Type B pancreatic cell (in vitro differentiated cells): ENCODE results near the gene DOCK1. TPM values are rescaled to one million over a fixed set of nuclear protein-coding genes. Genes with fewer than 3 reads are reported as not detected.

Experiments used
- DNase-seq: peaks from one replicate; pipeline ENCODE4 v3.0.0; 2021; ENCODE audit warnings: mixed read lengths; ENCODE audit not compliant: unreplicated experiment; ENCODE audit errors: extremely low spot score
- H3K27ac Mint-ChIP-seq: 2 replicates; pipeline ENCODE4 v1.8.0; 2021; ENCODE audit warnings: mild to moderate bottlenecking, mixed read lengths
- H3K27me3 Mint-ChIP-seq: 2 replicates; pipeline ENCODE4 v1.8.0; 2021; ENCODE audit warnings: mixed read lengths
- H3K36me3 Mint-ChIP-seq: 2 replicates; pipeline ENCODE4 v1.8.0; 2021; ENCODE audit warnings: mixed read lengths
- H3K4me1 Mint-ChIP-seq: one replicate; pipeline ENCODE4 v1.8.0; 2021; ENCODE audit warnings: mixed read lengths; ENCODE audit not compliant: unreplicated experiment
- H3K4me3 Mint-ChIP-seq: 2 replicates; pipeline ENCODE4 v1.8.0; 2021; ENCODE audit warnings: mild to moderate bottlenecking, mixed read lengths
- H3K9me3 Mint-ChIP-seq: 2 replicates; pipeline ENCODE4 v1.8.0; 2021; ENCODE audit warnings: mixed read lengths
- CTCF ChIP-seq: fragments of 200-600 bp; sonication (generic); conservative IDR thresholded peaks from 2 replicates; pipeline ENCODE4 v1.5.0; 2021; ENCODE audit warnings: antibody characterized with exemption, mild to moderate bottlenecking
- total RNA-seq: library from RNA; stranded (reverse); gene quantifications from 2 replicates; pipeline ENCODE4 v1.2.1, GENCODE V29; 2021; ENCODE audit warnings: low replicate concordance

DOCK1 gene
- total RNA-seq, 1 donor from 2014 or later: 67.4 TPM

- Mint-ChIP-seq H3K4me1 (peaks cover 6% of the 10 kb centered on the region), H3K27ac (no peak overlapping the region), H3K9me3 (no peaks in the 10 kb centered on the region), H3K4me3 (no peak overlapping the region), H3K27me3 (no peaks in the 10 kb centered on the region), H3K36me3 (no peaks in the 10 kb centered on the region)
- DNase-seq: no peak
- TF ChIP-seq CTCF: no peak
Observed at GRCh38 chr10:127154831-127155620, 249.8 kb downstream of the DOCK1 start.

DNA sequence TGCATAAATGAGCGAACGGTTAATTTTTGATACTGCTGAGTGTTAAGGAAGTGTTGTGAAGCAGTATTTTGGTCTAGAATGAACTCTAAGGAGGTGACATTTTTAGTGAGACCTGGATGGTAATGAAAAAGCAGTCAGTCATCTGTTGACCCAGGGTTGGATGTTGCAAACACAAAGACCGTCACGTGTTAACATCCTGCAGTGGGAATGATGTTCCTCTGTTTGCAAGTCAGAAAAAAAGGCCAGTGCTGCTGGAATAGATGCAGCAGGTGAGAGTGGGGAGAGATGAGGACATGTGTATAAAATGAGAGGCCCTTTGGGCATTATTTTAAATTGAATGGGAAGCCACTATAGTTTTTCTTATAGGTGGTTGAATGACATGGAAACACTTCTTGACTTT is 251.9 kb downstream of the DOCK1 start:
- no peak for TF ChIP-seq CTCF
- H3K4me3 Mint-ChIP-seq: no peak overlapping the region
- H3K36me3 Mint-ChIP-seq: no peaks in the 10 kb centered on the region
- no peak for DNase-seq
- H3K27me3 Mint-ChIP-seq: no peaks in the 10 kb centered on the region
- no peaks in the 10 kb centered on the region for H3K9me3 Mint-ChIP-seq
- peaks cover 4% of the 10 kb centered on the region for H3K4me1 Mint-ChIP-seq
- no peak overlapping the region for H3K27ac Mint-ChIP-seq

GRCh38 chr10:127157506-127158200 is 252.4 kb downstream of the DOCK1 start:
- TF ChIP-seq CTCF: no peak
- H3K4me3 Mint-ChIP-seq: no peak overlapping the region
- H3K36me3 Mint-ChIP-seq: no peaks in the 10 kb centered on the region
- peaks cover 4% of the 10 kb centered on the region for H3K4me1 Mint-ChIP-seq
- no peak for DNase-seq
- no peaks in the 10 kb centered on the region for H3K27me3 Mint-ChIP-seq
- H3K27ac Mint-ChIP-seq: no peak overlapping the region
- no peaks in the 10 kb centered on the region for H3K9me3 Mint-ChIP-seq

- TF ChIP-seq CTCF: no peak
- no peak for DNase-seq
- H3K4me1 Mint-ChIP-seq: peaks cover 12% of the 10 kb centered on the region
- H3K36me3 Mint-ChIP-seq: no peaks in the 10 kb centered on the region
- H3K9me3 Mint-ChIP-seq: no peaks in the 10 kb centered on the region
- H3K27ac Mint-ChIP-seq: no peak overlapping the region
- no peak overlapping the region for H3K4me3 Mint-ChIP-seq
- H3K27me3 Mint-ChIP-seq: no peaks in the 10 kb centered on the region
Observed at GRCh38 chr10:127158662-127159061, 253.4 kb downstream of the DOCK1 start.

DNA sequence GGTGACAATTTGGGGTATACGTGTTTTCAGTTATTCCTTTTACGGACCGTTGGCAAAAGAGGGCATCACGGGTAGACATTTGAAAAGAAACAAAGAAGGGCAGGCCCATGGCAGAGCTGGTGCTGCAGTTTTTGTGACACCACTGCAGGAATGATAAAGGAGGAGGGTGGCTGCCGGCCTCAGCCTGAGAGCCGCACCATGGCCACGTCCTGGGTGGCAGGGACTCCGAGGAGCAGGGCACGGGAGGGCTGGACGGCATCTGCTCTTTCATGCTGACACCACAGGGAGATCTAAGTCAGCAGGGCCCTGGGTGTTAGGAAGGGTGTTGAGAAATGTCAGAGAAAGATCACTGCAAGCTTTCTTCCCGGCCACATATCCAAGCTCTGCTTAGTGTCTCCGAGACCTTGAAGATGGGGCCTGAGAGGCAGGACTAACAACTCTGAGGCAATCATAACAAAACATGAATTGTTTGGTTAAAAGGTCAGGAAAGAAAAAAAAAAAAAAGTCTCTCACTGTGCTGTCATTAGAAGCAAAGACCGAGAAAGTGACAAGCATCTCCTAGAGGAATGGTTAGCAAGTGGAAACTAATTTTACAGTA is 254.5 kb downstream of the DOCK1 start:
- Mint-ChIP-seq H3K27ac (no peak overlapping the region), H3K4me1 (peaks cover 14% of the 10 kb centered on the region), H3K4me3 (no peak overlapping the region), H3K9me3 (no peaks in the 10 kb centered on the region), H3K27me3 (no peaks in the 10 kb centered on the region), H3K36me3 (no peaks in the 10 kb centered on the region)
- no peak for DNase-seq
- no peak for TF ChIP-seq CTCF
